ENCODE measurements around the gene OST4. TPM values are rescaled to one million over a fixed set of nuclear protein-coding genes. Genes with fewer than 3 reads are reported as not detected.
"Not testable (repeated sequence)": the region's sequence is repeated elsewhere in the genome, so short reads cannot be mapped to it uniquely, and the experiment has no call there.

OST4 gene
- total RNA-seq (2022) (163 and 172 TPM in 2 replicates), Bru-seq, nascent RNA (percentile 88 among the genes with signal in this experiment), BruChase-seq, experiment 1, labeled RNA remaining after a 6-hour chase (percentile 97 among the genes with signal in this experiment), BruChase-seq, experiment 2, labeled RNA remaining after a 2-hour chase (percentile 92 among the genes with signal in this experiment)
- long read RNA-seq, transcript OST4-203 (3 exons, 561 nt): major isoform, 405 of 418 reads
- long read RNA-seq, transcript OST4-201 (2 exons, 559 nt): minor isoform, 9 of 418 reads
- long read RNA-seq, partial matches to known transcripts: 3 of 418 reads
- long read RNA-seq, other reads (novel, unspliced or antisense): 1 of 418 reads

- peak within 1 kb of the TSS; percentile 58 for H3K27ac Mint-ChIP-seq (ENCODE audit: unreplicated experiment)
- peak within 1 kb of the TSS; percentile 85 for H3K4me3 Mint-ChIP-seq (ENCODE audit: low read depth, unreplicated experiment)
- TF ChIP-seq, protein P1, sequence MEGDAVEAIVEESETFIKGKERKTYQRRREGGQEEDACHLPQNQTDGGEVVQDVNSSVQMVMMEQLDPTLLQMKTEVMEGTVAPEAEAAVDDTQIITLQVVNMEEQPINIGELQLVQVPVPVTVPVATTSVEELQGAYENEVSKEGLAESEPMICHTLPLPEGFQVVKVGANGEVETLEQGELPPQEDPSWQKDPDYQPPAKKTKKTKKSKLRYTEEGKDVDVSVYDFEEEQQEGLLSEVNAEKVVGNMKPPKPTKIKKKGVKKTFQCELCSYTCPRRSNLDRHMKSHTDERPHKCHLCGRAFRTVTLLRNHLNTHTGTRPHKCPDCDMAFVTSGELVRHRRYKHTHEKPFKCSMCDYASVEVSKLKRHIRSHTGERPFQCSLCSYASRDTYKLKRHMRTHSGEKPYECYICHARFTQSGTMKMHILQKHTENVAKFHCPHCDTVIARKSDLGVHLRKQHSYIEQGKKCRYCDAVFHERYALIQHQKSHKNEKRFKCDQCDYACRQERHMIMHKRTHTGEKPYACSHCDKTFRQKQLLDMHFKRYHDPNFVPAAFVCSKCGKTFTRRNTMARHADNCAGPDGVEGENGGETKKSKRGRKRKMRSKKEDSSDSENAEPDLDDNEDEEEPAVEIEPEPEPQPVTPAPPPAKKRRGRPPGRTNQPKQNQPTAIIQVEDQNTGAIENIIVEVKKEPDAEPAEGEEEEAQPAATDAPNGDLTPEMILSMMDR (IDR thresholded peaks at IDR 0.05; ENCODE audit: unreplicated experiment): no peak
- CTCF ChIA-PET: interaction anchor here (0.6 to 1.5 kb wide), 5 partner anchors 10 to 225 kb away, joined by 3 to 7 read pairs (median 5); partner anchors contain the start of gene AGBL5
- peak; percentile 95 for DNase-seq
- BruUV-seq (replicated peaks): no TSS peak
- peaks cover 33% of the 10 kb centered on the region for H3K27me3 Mint-ChIP-seq (ENCODE audit: unreplicated experiment)
- no peaks in the 10 kb centered on the region for H3K9me3 Mint-ChIP-seq (ENCODE audit: low read depth, unreplicated experiment)
- intact Hi-C loops (cut with micrococcal nuclease; ENCODE audit: unreplicated experiment): no loop called here
- H3K36me3 Mint-ChIP-seq (ENCODE audit: insufficient read depth, unreplicated experiment): peaks cover 48% of the 10 kb centered on the region
- peaks cover 20% of the 10 kb centered on the region for H3K4me1 Mint-ChIP-seq (ENCODE audit: low read depth, unreplicated experiment)
Measured at GRCh38 chr2:27071277-27071989, at the start of gene OST4. TSS of gene OST4 (minus strand) at chr2:27071654.

- intact Hi-C loops (cut with micrococcal nuclease; ENCODE audit: unreplicated experiment); H3K27ac Mint-ChIP-seq (ENCODE audit: unreplicated experiment); BruUV-seq (replicated peaks); DNase-seq; CTCF ChIA-PET; H3K9me3 Mint-ChIP-seq (ENCODE audit: low read depth, unreplicated experiment); H3K4me1 Mint-ChIP-seq (ENCODE audit: low read depth, unreplicated experiment): not testable (repeated sequence)
- Mint-ChIP-seq H3K27me3 (ENCODE audit: unreplicated experiment) (peaks cover 50% of the 10 kb centered on the region), H3K36me3 (ENCODE audit: insufficient read depth, unreplicated experiment) (peaks cover 24% of the 10 kb centered on the region), H3K4me3 (ENCODE audit: low read depth, unreplicated experiment) (peak overlapping the region; percentile 73)
Measured at GRCh38 chr2:27119330-27119670, 47.8 kb upstream of the OST4 start.

GRCh38 chr2:27118525-27119329 lies 47.3 kb upstream of the OST4 start, which contains the start of gene CGREF1:
TSS of gene CGREF1 (minus strand) at chr2:27119128. CDS start at chr2:27104366, 14,762 bp downstream.
- BruUV-seq (replicated peaks): no TSS peak
- Mint-ChIP-seq H3K4me1 (ENCODE audit: low read depth, unreplicated experiment) (no peaks in the 10 kb centered on the region), H3K27ac (ENCODE audit: unreplicated experiment) (no peak within 1 kb of the TSS), H3K9me3 (ENCODE audit: low read depth, unreplicated experiment) (no peaks in the 10 kb centered on the region), H3K27me3 (ENCODE audit: unreplicated experiment) (peaks cover 50% of the 10 kb centered on the region), H3K4me3 (ENCODE audit: low read depth, unreplicated experiment) (peak within 1 kb of the TSS; percentile 73), H3K36me3 (ENCODE audit: insufficient read depth, unreplicated experiment) (peaks cover 19% of the 10 kb centered on the region)
- CTCF ChIA-PET: no interaction called here
- TF ChIP-seq, protein P1 (IDR thresholded peaks at IDR 0.05; ENCODE audit: unreplicated experiment): no peak
- DNase-seq: peak; percentile 31
- intact Hi-C loops (cut with micrococcal nuclease; ENCODE audit: unreplicated experiment): no loop called here

DNA sequence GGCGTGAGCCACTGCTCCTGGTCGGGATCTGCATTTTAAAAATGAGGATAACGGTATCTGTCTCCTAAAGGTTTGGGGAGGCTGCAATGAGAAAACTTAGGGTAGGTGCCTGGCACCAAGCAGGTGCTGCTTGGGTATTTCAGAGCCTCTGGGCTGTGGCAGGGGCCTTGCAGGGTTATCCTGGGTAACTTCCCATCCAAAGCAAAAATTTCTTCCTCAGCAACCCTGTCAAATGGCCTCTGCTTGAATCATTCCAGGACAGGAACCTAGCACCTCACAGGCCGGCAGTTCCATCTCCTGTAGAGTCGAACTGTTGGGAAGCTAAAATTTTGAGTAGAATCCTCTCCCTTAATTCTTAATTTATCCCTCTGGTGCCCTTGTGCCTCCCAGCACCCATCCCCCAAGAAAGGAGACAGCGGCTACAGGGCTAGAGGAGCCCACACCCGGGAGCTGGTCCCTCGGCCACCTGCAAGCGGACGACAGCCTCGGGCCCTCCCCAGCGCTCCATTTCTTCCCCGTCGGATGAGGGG lies 46.6 kb upstream of the OST4 start:
- CTCF ChIA-PET: no interaction called here
- no peak for DNase-seq
- Mint-ChIP-seq H3K4me3 (ENCODE audit: low read depth, unreplicated experiment) (peak overlapping the region; percentile 73), H3K27me3 (ENCODE audit: unreplicated experiment) (peaks cover 45% of the 10 kb centered on the region), H3K27ac (ENCODE audit: unreplicated experiment) (no peak overlapping the region), H3K9me3 (ENCODE audit: low read depth, unreplicated experiment) (no peaks in the 10 kb centered on the region), H3K4me1 (ENCODE audit: low read depth, unreplicated experiment) (no peaks in the 10 kb centered on the region), H3K36me3 (ENCODE audit: insufficient read depth, unreplicated experiment) (peaks cover 12% of the 10 kb centered on the region)
- intact Hi-C loops (cut with micrococcal nuclease; ENCODE audit: unreplicated experiment): no loop called here
- TF ChIP-seq, protein P1 (IDR thresholded peaks at IDR 0.05; ENCODE audit: unreplicated experiment): no peak
- no TSS peak for BruUV-seq (replicated peaks)
